HCT116 (cell line): ENCODE data around the gene RAB40C. TPM values are rescaled to one million over a fixed set of nuclear protein-coding genes. Genes with fewer than 3 reads are reported as not detected.
"Not testable (repeated sequence)": the region's sequence is repeated elsewhere in the genome, so short reads cannot be mapped to it uniquely, and the experiment has no call there.

Experiments used
- ATAC-seq: fragments of 200-7000 bp; cut with Tn5 transposase; 2 replicates; pipeline ENCODE4 v1.9.1; 2020; ENCODE audit warnings: mild to moderate bottlenecking, moderate library complexity
- BruUV-seq: library from RNA; stranded (reverse); fragments of 400-500 nt; replicated peaks from 2 replicates; lab custom pipeline; 2021; lab: Mats Ljungman, UMichigan
- CTCF ChIA-PET: fragments of 300-600 bp; sonication (Branson Sonifier 250); formaldehyde crosslinking; loops from one replicate; lab custom pipeline; 2021; ENCODE audit warnings: antibody characterized with exemption; lab: Charles Lee
- POLR2A ChIA-PET: fragments of 300-600, 350-600 bp; sonication (Branson Sonifier 250); formaldehyde crosslinking; loops from one replicate; lab custom pipeline; 2021; ENCODE audit warnings: antibody characterized with exemption; lab: Charles Lee
- RAD21 ChIA-PET, 2 experiments: fragments of 300-600 bp; sonication (Branson Sonifier 250); formaldehyde crosslinking; loops; one replicate each; lab custom pipeline; 2023; ENCODE audit warnings: low total read pairs in 2 of 2; ENCODE audit not compliant: uncharacterized antibody in 2 of 2, unreplicated experiment in 2 of 2, low non-redundant PET in 1 of 2; lab: Charles Lee
- DNase-seq: peaks from one replicate; pipeline ENCODE4 v3.0.0-alpha.2; 2010; ENCODE audit warnings: low read depth, low spot score
- H2AFZ ChIP-seq: fragments of 200-600 bp; shearing (Covaris generic), sonication (generic); 2 replicates; pipeline ENCODE4 v1.6.1; 2017; ENCODE audit warnings: low read depth, mixed run types, mixed read lengths, antibody characterized with exemption, low read length; ENCODE audit not compliant: poor library complexity, severe bottlenecking
- H3K27ac ChIP-seq: 2 replicates; pipeline ENCODE4 v1.5.1; 2012; ENCODE audit warnings: low read depth, low read length
- H3K27me3 ChIP-seq: fragments of 200-600 bp; sonication (generic); 2 replicates; pipeline ENCODE4 v1.6.1; 2016; ENCODE audit warnings: mixed run types, low read length, mixed read lengths; ENCODE audit not compliant: insufficient read depth
- H3K36me3 ChIP-seq, 2 experiments: fragments of 200-500 bp in 1 of 2; fragments of 200-600 bp in 1 of 2; sonication (Bioruptor generic) in 1 of 2; sonication (generic) in 1 of 2; 2 replicates each; pipeline versions ENCODE4 v1.5.1 to v1.6.1; 2014 to 2016; ENCODE audit warnings: low read length in 2 of 2, inconsistent platforms in 1 of 2, mixed read lengths in 1 of 2, mixed run types in 1 of 2; ENCODE audit not compliant: insufficient read depth in 2 of 2, control insufficient read depth in 1 of 2
- H3K4me1 ChIP-seq, 2 experiments: fragments of 200-600 bp in 1 of 2; sonication (generic) in 1 of 2; 2 replicates each; pipeline versions ENCODE4 v1.5.1 to v1.6.1; 2012 to 2017; ENCODE audit warnings: low read length in 2 of 2, inconsistent platforms in 1 of 2, mild to moderate bottlenecking in 1 of 2, mixed read lengths in 1 of 2, mixed run types in 1 of 2, moderate library complexity in 1 of 2; ENCODE audit not compliant: insufficient read depth in 2 of 2, control insufficient read depth in 1 of 2
- H3K4me2 ChIP-seq: fragments of 200-600 bp; sonication (generic); 2 replicates; pipeline ENCODE4 v1.6.1; 2017; ENCODE audit warnings: mixed run types, low read length, mixed read lengths
- H3K4me3 ChIP-seq, 2 experiments: fragments of 200-600 bp in 1 of 2; sonication (generic) in 1 of 2; replicated peaks in 1 of 2; 2 replicates each; pipeline ENCODE4 v1.5.1; 2011 to 2016; ENCODE audit warnings: low read length in 2 of 2, control low read depth in 1 of 2, low read depth in 1 of 2, mild to moderate bottlenecking in 1 of 2, mixed read lengths in 1 of 2, mixed run types in 1 of 2
- H3K79me2 ChIP-seq: fragments of 200-600 bp; sonication (generic); 2 replicates; pipeline ENCODE4 v1.6.1; 2017; ENCODE audit warnings: mild to moderate bottlenecking, mixed run types, low read length, moderate library complexity, mixed read lengths; ENCODE audit not compliant: insufficient read depth
- H3K9ac ChIP-seq: fragments of 200-600 bp; sonication (generic); 2 replicates; pipeline ENCODE4 v1.6.1; 2016; ENCODE audit warnings: low read length, mixed read lengths
- H3K9me2 ChIP-seq: fragments of 200-600 bp; sonication (generic), shearing (Covaris generic); 2 replicates; pipeline ENCODE4 v1.6.1; 2017; ENCODE audit warnings: mixed run types, mild to moderate bottlenecking, moderate library complexity; ENCODE audit not compliant: insufficient read depth
- H3K9me3 ChIP-seq, 2 experiments: fragments of 200-500 bp in 1 of 2; fragments of 200-600 bp in 1 of 2; sonication (Bioruptor generic) in 1 of 2; sonication (generic) in 1 of 2; 2 replicates each; pipeline ENCODE4 v1.6.1; 2014 to 2017; ENCODE audit warnings: low read length in 2 of 2, mixed read lengths in 2 of 2, inconsistent platforms in 1 of 2, low read depth in 1 of 2, mild to moderate bottlenecking in 1 of 2, mixed run types in 1 of 2, moderate library complexity in 1 of 2; ENCODE audit not compliant: control insufficient read depth in 1 of 2, insufficient read depth in 1 of 2
- H4K20me1 ChIP-seq: fragments of 200-600 bp; sonication (generic), shearing (Covaris generic); 2 replicates; pipeline ENCODE4 v1.6.1; 2017; ENCODE audit warnings: mixed run types, mild to moderate bottlenecking, moderate library complexity; ENCODE audit not compliant: insufficient read depth
- CTCF ChIP-seq, 3 experiments: fragments of 200-600 bp in 1 of 3; sonication (generic) in 1 of 3; IDR thresholded peaks in 2 of 3; conservative IDR thresholded peaks in 1 of 3; 2 replicates each; pipeline ENCODE4 v1.5.1; 2012 to 2017; ENCODE audit warnings: low read depth in 2 of 3, low read length in 2 of 3, antibody characterized with exemption in 1 of 3, borderline replicate concordance in 1 of 3, control low read depth in 1 of 3, mild to moderate bottlenecking in 1 of 3, mixed read lengths in 1 of 3, mixed run types in 1 of 3, moderate library complexity in 1 of 3; ENCODE audit not compliant: insufficient read depth in 1 of 3
- EGR1 ChIP-seq: IDR thresholded peaks from 2 replicates; pipeline ENCODE4 v1.6.1; 2012; ENCODE audit warnings: low read depth
- ELF1 ChIP-seq: IDR thresholded peaks from 2 replicates; pipeline ENCODE4 v1.6.1; 2012; ENCODE audit warnings: low read depth, borderline replicate concordance
- EZH2phosphoT487 ChIP-seq: fragments of 200-600 bp; IDR thresholded peaks from 2 replicates; pipeline ENCODE4 v1.6.1; 2018; ENCODE audit warnings: antibody characterized with exemption, borderline replicate concordance
- JUND ChIP-seq: IDR thresholded peaks from 2 replicates; pipeline ENCODE4 v1.6.1; 2012
- MAX ChIP-seq: IDR thresholded peaks from 2 replicates; pipeline ENCODE4 v1.6.1; 2012
- RAD21 ChIP-seq: IDR thresholded peaks from 2 replicates; pipeline ENCODE4 v1.6.1; 2012; ENCODE audit warnings: low read depth, mild to moderate bottlenecking
- SIN3A ChIP-seq: IDR thresholded peaks from 2 replicates; pipeline ENCODE4 v1.6.1; 2012; ENCODE audit warnings: low read depth
- SRF ChIP-seq: IDR thresholded peaks from 2 replicates; pipeline ENCODE4 v1.6.1; 2012; ENCODE audit warnings: low read depth
- TCF7L2 ChIP-seq: IDR thresholded peaks from 2 replicates; pipeline ENCODE4 v1.7.0; 2011; ENCODE audit warnings: borderline replicate concordance, inconsistent platforms; ENCODE audit not compliant: insufficient read depth, insufficient read length; ENCODE audit errors: extremely low read depth
- ZNF274 ChIP-seq: fragments of 200-500 bp; sonication (Bioruptor generic); IDR thresholded peaks from 2 replicates; pipeline ENCODE4 v1.6.1; 2014; ENCODE audit warnings: mild to moderate bottlenecking, low read depth, low read length, inconsistent platforms
- intact Hi-C: fragments of 100-400 bp; cut with micrococcal nuclease; formaldehyde crosslinking; loops from 2 replicates; pipeline ENCODE4 v1.10.0; 2022
- total RNA-seq: library from RNA; stranded (reverse); gene quantifications from one replicate; pipeline ENCODE4 v1.2.1, GENCODE V29; 2021; ENCODE audit not compliant: unreplicated experiment

RAB40C gene
- total RNA-seq, 1 experiment from 2014 or later, result 14.1 TPM

GRCh38 chr16:596736-597060 lies 6.8 kb downstream of the RAB40C start:
- CTCF ChIA-PET, result no interaction called here

GRCh38 chr16:597655-598054 lies 7.8 kb downstream of the RAB40C start:
- CTCF ChIA-PET, H3K4me3 ChIP-seq, POLR2A ChIA-PET, H3K36me3 ChIP-seq, H4K20me1 ChIP-seq, RAD21 ChIA-PET, BruUV-seq, H3K4me2 ChIP-seq, H3K9ac ChIP-seq, ATAC-seq, H3K9me2 ChIP-seq, H3K27ac ChIP-seq, DNase-seq, H3K9me3 ChIP-seq, intact Hi-C loops, H3K27me3 ChIP-seq, H2AFZ ChIP-seq: not testable (repeated sequence)
- Histone ChIP-seq H3K79me2 (peaks cover 15% of the 10 kb centered on the region; the same call in 1 of the 2 replicates), H3K4me1 (peaks cover 16 to 18% of the 10 kb centered on the region in 2 experiments)

More at GRCh38 chr16:596736-597060, 6.8 kb downstream of the RAB40C start:
- no peak for DNase-seq
- no peak overlapping the region for H3K27ac ChIP-seq
- no peak overlapping the region for H3K4me2 ChIP-seq
- no peaks in the 10 kb centered on the region for H3K27me3 ChIP-seq
- peaks cover 26 to 27% of the 10 kb centered on the region in 2 experiments for H3K4me1 ChIP-seq
- no peak for ATAC-seq
- no TSS peak for BruUV-seq
- intact Hi-C loops, result no loop called here
- ChIA-PET RAD21 (no interaction called here), POLR2A (no interaction called here)
- no peak overlapping the region for H2AFZ ChIP-seq
- H3K36me3 ChIP-seq, result peaks cover 0 to 3% of the 10 kb centered on the region in 2 experiments; a peak in 1 of 4 replicates
- TF ChIP-seq CTCF (IDR thresholded peaks at IDR 0.05 in 2 of 3, conservative IDR thresholded peaks at IDR 0.05 in 1 of 3; ENCODE audit: borderline replicate concordance in 1 of 3, insufficient read depth in 1 of 3, low read depth in 2 of 3, low read length in 2 of 3), result no peak
- no peak for TF ChIP-seq ZNF274
- TF ChIP-seq JUND, result no peak
- no peak for TF ChIP-seq ELF1
- no peak for TF ChIP-seq EZH2phosphoT487
- no peak for TF ChIP-seq SRF
- no peak for TF ChIP-seq SIN3A
- no peak for TF ChIP-seq TCF7L2
- TF ChIP-seq RAD21, result no peak
- no peak for TF ChIP-seq EGR1
- TF ChIP-seq MAX, result no peak
- H3K9me2 ChIP-seq, result no peaks in the 10 kb centered on the region
- no peaks in the 10 kb centered on the region for H4K20me1 ChIP-seq
- H3K9ac ChIP-seq, result no peak overlapping the region
- no peaks in the 10 kb centered on the region for H3K9me3 ChIP-seq
- peaks cover 21% of the 10 kb centered on the region; the same call in 1 of the 2 replicates for H3K79me2 ChIP-seq
- no peak overlapping the region for H3K4me3 ChIP-seq
